Measurements from ENCODE around the gene REPS1. TPM values are rescaled to one million over a fixed set of nuclear protein-coding genes. Genes with fewer than 3 reads are reported as not detected.

REPS1 gene
- total RNA-seq, 5 donors from 2014 or later (not counting 1 experiment from before 2014, with no cell fraction given), result 43.6 to 71.3 (median 46.5) TPM

- Histone ChIP-seq H3K27ac (ENCODE audit: low read length) (peak overlapping the region; percentile 44), H3K36me3 (ENCODE audit: control insufficient read depth in 2 of 2, extremely low read depth in 1 of 2, insufficient read depth in 1 of 2, low read length in 1 of 2) (no peaks in the 10 kb centered on the region), H3K27me3 (replicated peaks in 1 of 2; ENCODE audit: control insufficient read depth in 2 of 2, extremely low read depth in 1 of 2, insufficient read depth in 2 of 2, low read length in 1 of 2) (no peaks in the 10 kb centered on the region), H3K4me1 (ENCODE audit: control insufficient read depth in 1 of 2, extremely low read depth in 1 of 2, insufficient read depth in 2 of 2, low read length in 2 of 2) (peaks cover 17 to 25% of the 10 kb centered on the region in 2 experiments), H3K4me3 (ENCODE audit: control insufficient read depth in 1 of 2, extremely low read depth in 1 of 2, low read length in 1 of 2) (peak overlapping the region; percentile 77 to 83), H3K9me3 (no peaks in the 10 kb centered on the region)
- Mint-ChIP-seq H3K4me1 (peaks cover 0 to 11% (median 9%) of the 10 kb centered on the region in 3 donors), H3K9me3 (no peaks in the 10 kb centered on the region), H3K36me3 (no peaks in the 10 kb centered on the region), H3K27ac (peak overlapping the region; percentile 73 to 81), H3K4me3 (peak overlapping the region in 1 of 3 donors; percentile 82), H3K27me3 (no peaks in the 10 kb centered on the region)
- WGBS (ENCODE audit: insufficient coverage), result 1% methylated on average over 30 of the region's 35 CpGs
- no peak for ATAC-seq (replicated peaks in 1 of 4)
- POLR2A ChIA-PET, result interaction anchor here in 1 of 2 donors (0.6 to 1.0 kb wide), 2 partner anchors 158 to 387 kb away, joined by 3 read pairs; partner anchors contain the start of gene CITED2
- DNase-seq, result peak in 2 of 35 experiments; percentile 16 to 19
- CTCF ChIA-PET, result interaction anchor here (0.6 to 1.9 kb wide), 11 partner anchors 10 to 869 kb away, joined by 3 to 5 read pairs (median 4); partner anchors contain the start of gene CITED2 (in 1 of the 2)
Measured at GRCh38 chr6:138987080-138987642, 892 bp downstream of the REPS1 start.

- H3K4me1 ChIP-seq (ENCODE audit: control insufficient read depth in 1 of 2, extremely low read depth in 1 of 2, insufficient read depth in 2 of 2, low read length in 2 of 2), result peaks cover 19 to 25% of the 10 kb centered on the region in 2 experiments
- ChIA-PET CTCF (interaction anchor here (0.5 to 1.9 kb wide), 10 partner anchors 10 to 869 kb away, joined by 3 to 5 read pairs (median 4); partner anchors contain the start of gene CITED2 (in 1 of the 2)), POLR2A (interaction anchor here (0.6 to 1.0 kb wide), 3 partner anchors 158 to 934 kb away, joined by 3 read pairs; partner anchors contain the start of gene CITED2 (in 1 of the 2))
- WGBS (ENCODE audit: insufficient coverage), result 15% methylated on average over 3 of the region's 3 CpGs
- Mint-ChIP-seq H3K4me1 (peaks cover 4 to 11% (median 9%) of the 10 kb centered on the region in 3 donors), H3K9me3 (no peaks in the 10 kb centered on the region), H3K36me3 (no peaks in the 10 kb centered on the region), H3K27me3 (no peaks in the 10 kb centered on the region), H3K4me3 (peak overlapping the region in 1 of 3 donors; percentile 82), H3K27ac (peak overlapping the region; percentile 73 to 81)
- ATAC-seq (replicated peaks in 1 of 4), result no peak
- H3K9me3 ChIP-seq, result no peaks in the 10 kb centered on the region
- no peaks in the 10 kb centered on the region for H3K27me3 ChIP-seq (replicated peaks in 1 of 2; ENCODE audit: control insufficient read depth in 2 of 2, extremely low read depth in 1 of 2, insufficient read depth in 2 of 2, low read length in 1 of 2)
- peak in 1 of 35 experiments; percentile 14 for DNase-seq
- H3K36me3 ChIP-seq (ENCODE audit: control insufficient read depth in 2 of 2, extremely low read depth in 1 of 2, insufficient read depth in 1 of 2, low read length in 1 of 2), result no peaks in the 10 kb centered on the region
- H3K27ac ChIP-seq (ENCODE audit: low read length), result peak overlapping the region; percentile 44
- peak overlapping the region; percentile 77 to 83 for H3K4me3 ChIP-seq (ENCODE audit: control insufficient read depth in 1 of 2, extremely low read depth in 1 of 2, low read length in 1 of 2)
Measured at GRCh38 chr6:138986578-138986977, 1.5 kb downstream of the REPS1 start.

- Histone ChIP-seq H3K4me1 (ENCODE audit: control insufficient read depth in 1 of 2, extremely low read depth in 1 of 2, insufficient read depth in 2 of 2, low read length in 2 of 2) (peaks cover 16 to 19% of the 10 kb centered on the region in 2 experiments), H3K9me3 (no peaks in the 10 kb centered on the region), H3K27me3 (replicated peaks in 1 of 2; ENCODE audit: control insufficient read depth in 2 of 2, extremely low read depth in 1 of 2, insufficient read depth in 2 of 2, low read length in 1 of 2) (no peaks in the 10 kb centered on the region), H3K4me3 (ENCODE audit: control insufficient read depth in 1 of 2, extremely low read depth in 1 of 2, low read length in 1 of 2) (no peak overlapping the region), H3K27ac (ENCODE audit: low read length) (no peak overlapping the region), H3K36me3 (ENCODE audit: control insufficient read depth in 2 of 2, extremely low read depth in 1 of 2, insufficient read depth in 1 of 2, low read length in 1 of 2) (no peaks in the 10 kb centered on the region)
- ChIA-PET CTCF (interaction anchor here (0.7 to 0.9 kb wide), 2 partner anchors 68 to 394 kb away, joined by 3 to 4 read pairs; partner anchors contain the start of gene CITED2 (in 1 of the 2)), POLR2A (no interaction called here)
- H3K4me3 Mint-ChIP-seq, result no peak overlapping the region
- no peak overlapping the region for H3K27ac Mint-ChIP-seq
- DNase-seq (no peak), ATAC-seq (replicated peaks in 1 of 4) (no peak)
- no CpG with 5 or more reads among the region's 2 CpGs for WGBS (ENCODE audit: insufficient coverage)
- H3K9me3 Mint-ChIP-seq, result no peaks in the 10 kb centered on the region
- H3K27me3 Mint-ChIP-seq, result no peaks in the 10 kb centered on the region
- H3K4me1 Mint-ChIP-seq, result peaks cover 29 to 53% (median 30%) of the 10 kb centered on the region in 3 donors
- no peaks in the 10 kb centered on the region for H3K36me3 Mint-ChIP-seq
Measured at GRCh38 chr6:138981416-138981815, 6.6 kb downstream of the REPS1 start.

- H3K27ac ChIP-seq (ENCODE audit: low read length), result no peak overlapping the region
- Mint-ChIP-seq H3K4me3 (no peak overlapping the region), H3K4me1 (peaks cover 40 to 67% (median 43%) of the 10 kb centered on the region in 3 donors), H3K9me3 (no peaks in the 10 kb centered on the region), H3K27me3 (no peaks in the 10 kb centered on the region), H3K36me3 (no peaks in the 10 kb centered on the region), H3K27ac (no peak overlapping the region)
- ATAC-seq (replicated peaks in 1 of 4), result no peak
- no peaks in the 10 kb centered on the region for H3K9me3 ChIP-seq
- 97% methylated on average over 5 of the region's 5 CpGs for WGBS (ENCODE audit: insufficient coverage)
- no peak overlapping the region for H3K4me3 ChIP-seq (ENCODE audit: control insufficient read depth in 1 of 2, extremely low read depth in 1 of 2, low read length in 1 of 2)
- no peak for DNase-seq
- no peaks in the 10 kb centered on the region for H3K27me3 ChIP-seq (replicated peaks in 1 of 2; ENCODE audit: control insufficient read depth in 2 of 2, extremely low read depth in 1 of 2, insufficient read depth in 2 of 2, low read length in 1 of 2)
- ChIA-PET CTCF (interaction anchor here in 1 of 2 donors (0.5 to 1.0 kb wide), 2 partner anchors 9 to 25 kb away, joined by 3 read pairs; no protein-coding TSS in a partner anchor), POLR2A (no interaction called here)
- H3K36me3 ChIP-seq (ENCODE audit: control insufficient read depth in 2 of 2, extremely low read depth in 1 of 2, insufficient read depth in 1 of 2, low read length in 1 of 2), result no peaks in the 10 kb centered on the region
- peaks cover 9 to 17% of the 10 kb centered on the region in 2 experiments for H3K4me1 ChIP-seq (ENCODE audit: control insufficient read depth in 1 of 2, extremely low read depth in 1 of 2, insufficient read depth in 2 of 2, low read length in 2 of 2)
Measured at GRCh38 chr6:138979813-138980668, 8.0 kb downstream of the REPS1 start.

- Mint-ChIP-seq H3K4me3 (no peak overlapping the region), H3K36me3 (no peaks in the 10 kb centered on the region)
Measured at GRCh38 chr6:138979365-138979764, 8.7 kb downstream of the REPS1 start.

GRCh38 chr6:138978229-138978628 lies 9.8 kb downstream of the REPS1 start:
- ChIA-PET POLR2A (interaction anchor here in 1 of 2 donors (0.7 kb wide), 1 partner anchor 91 kb away, joined by 3 read pairs; no protein-coding TSS in a partner anchor), CTCF (interaction anchor here in 1 of 2 donors (0.6 kb wide), 1 partner anchor 24 kb away, joined by 3 read pairs; no protein-coding TSS in a partner anchor)
- H3K4me3 Mint-ChIP-seq, result no peak overlapping the region
- H3K4me1 Mint-ChIP-seq, result peaks cover 58 to 80% (median 61%) of the 10 kb centered on the region in 3 donors
- no peaks in the 10 kb centered on the region for H3K9me3 Mint-ChIP-seq
- Histone ChIP-seq H3K27me3 (replicated peaks in 1 of 2; ENCODE audit: control insufficient read depth in 2 of 2, extremely low read depth in 1 of 2, insufficient read depth in 2 of 2, low read length in 1 of 2) (no peaks in the 10 kb centered on the region), H3K4me3 (ENCODE audit: control insufficient read depth in 1 of 2, extremely low read depth in 1 of 2, low read length in 1 of 2) (no peak overlapping the region), H3K9me3 (no peaks in the 10 kb centered on the region), H3K27ac (ENCODE audit: low read length) (no peak overlapping the region), H3K4me1 (ENCODE audit: control insufficient read depth in 1 of 2, extremely low read depth in 1 of 2, insufficient read depth in 2 of 2, low read length in 2 of 2) (peaks cover 6 to 11% of the 10 kb centered on the region in 2 experiments), H3K36me3 (ENCODE audit: control insufficient read depth in 2 of 2, extremely low read depth in 1 of 2, insufficient read depth in 1 of 2, low read length in 1 of 2) (no peaks in the 10 kb centered on the region)
- WGBS (ENCODE audit: insufficient coverage), result 96% methylated on average over 4 of the region's 4 CpGs
- no peak for ATAC-seq (replicated peaks in 1 of 4)
- no peaks in the 10 kb centered on the region for H3K36me3 Mint-ChIP-seq
- no peaks in the 10 kb centered on the region for H3K27me3 Mint-ChIP-seq
- no peak overlapping the region for H3K27ac Mint-ChIP-seq
- no peak for DNase-seq

More at GRCh38 chr6:138979365-138979764, 8.7 kb downstream of the REPS1 start:
- ATAC-seq (replicated peaks in 1 of 4) (no peak), DNase-seq (no peak)
- no peak overlapping the region for H3K27ac ChIP-seq (ENCODE audit: low read length)
- Mint-ChIP-seq H3K9me3 (no peaks in the 10 kb centered on the region), H3K4me1 (peaks cover 46 to 70% (median 49%) of the 10 kb centered on the region in 3 donors), H3K27me3 (no peaks in the 10 kb centered on the region), H3K27ac (no peak overlapping the region)
- no peak overlapping the region for H3K4me3 ChIP-seq (ENCODE audit: control insufficient read depth in 1 of 2, extremely low read depth in 1 of 2, low read length in 1 of 2)
- no peaks in the 10 kb centered on the region for H3K36me3 ChIP-seq (ENCODE audit: control insufficient read depth in 2 of 2, extremely low read depth in 1 of 2, insufficient read depth in 1 of 2, low read length in 1 of 2)
- CTCF ChIA-PET, result interaction anchor here in 1 of 2 donors (0.5 to 1.0 kb wide), 2 partner anchors 10 to 25 kb away, joined by 3 read pairs; no protein-coding TSS in a partner anchor
- H3K4me1 ChIP-seq (ENCODE audit: control insufficient read depth in 1 of 2, extremely low read depth in 1 of 2, insufficient read depth in 2 of 2, low read length in 2 of 2), result peaks cover 7 to 21% of the 10 kb centered on the region in 2 experiments
- POLR2A ChIA-PET, result no interaction called here
- H3K9me3 ChIP-seq, result no peaks in the 10 kb centered on the region
- 88% methylated on average over 2 of the region's 2 CpGs for WGBS (ENCODE audit: insufficient coverage)
- no peaks in the 10 kb centered on the region for H3K27me3 ChIP-seq (replicated peaks in 1 of 2; ENCODE audit: control insufficient read depth in 2 of 2, extremely low read depth in 1 of 2, insufficient read depth in 2 of 2, low read length in 1 of 2)

Measured in T-cell (primary cell).